Thoracic aorta (tissue), 2 donors: Measurements from ENCODE around the gene TCF3. TPM values are rescaled to one million over a fixed set of nuclear protein-coding genes. Genes with fewer than 3 reads are reported as not detected.

ENCODE experiments used
- ATAC-seq: fragments of 150-250 bp; one replicate; pipeline ENCODE4 v1.8.0; 2017; ENCODE audit warnings: low read depth; ENCODE audit not compliant: insufficient number of reproducible peaks, low FRiP score
- DNase-seq: peaks from one replicate; pipeline ENCODE4 v3.0.0-alpha.2; 2020; ENCODE audit warnings: low spot score
- H3K27ac ChIP-seq, 2 donors: fragments of 200-600 bp; sonication (generic); 1 replicate in 1 of 2; 2 replicates in 1 of 2; pipeline ENCODE4 v1.5.1; 2016; ENCODE audit warnings: mild to moderate bottlenecking in 2 of 2, moderate library complexity in 2 of 2
- H3K27me3 ChIP-seq: fragments of 200-600 bp; sonication (generic); replicated peaks from 2 replicates; pipeline ENCODE4 v1.6.0; 2016; ENCODE audit warnings: mild to moderate bottlenecking; ENCODE audit not compliant: insufficient read depth
- H3K36me3 ChIP-seq: fragments of 200-600 bp; sonication (generic); one replicate; pipeline ENCODE4 v1.5.1; 2016
- H3K4me1 ChIP-seq, 2 donors: fragments of 200-600 bp; sonication (generic); 1 replicate in 1 of 2; 2 replicates in 1 of 2; pipeline versions ENCODE4 v1.5.1 to v1.6.0; 2016; ENCODE audit warnings: low read depth in 2 of 2, mild to moderate bottlenecking in 1 of 2; ENCODE audit not compliant: control insufficient read depth in 1 of 2
- H3K4me3 ChIP-seq: fragments of 200-600 bp; sonication (generic); 2 replicates; pipeline ENCODE4 v1.5.1; 2016; ENCODE audit warnings: mild to moderate bottlenecking
- H3K9me3 ChIP-seq: fragments of 200-600 bp; sonication (generic); 2 replicates; pipeline ENCODE4 v1.5.1; 2016
- CTCF ChIP-seq: fragments of 200-600 bp; sonication (generic); IDR thresholded peaks from one replicate; pipeline ENCODE4 v1.5.1; 2019; ENCODE audit warnings: antibody characterized with exemption
- total RNA-seq, 2 donors: library from RNA; depleted of rRNA; stranded (reverse); fragments of >200 nt; gene quantifications; one replicate each; pipeline versions ENCODE4 v1.1.0 to v1.2.3, GENCODE V29; 2016

TCF3 gene
- total RNA-seq, 2 donors from 2014 or later: 46.0 to 52.5 TPM

GRCh38 chr19:1575323-1576241 lies 76.8 kb downstream of the TCF3 start:
- no peak for TF ChIP-seq CTCF
- DNase-seq (no peak), ATAC-seq (no peak)

GRCh38 chr19:1574354-1575136 lies 77.9 kb downstream of the TCF3 start:
- TF ChIP-seq CTCF: no peak
- no peaks in the 10 kb centered on the region for H3K9me3 ChIP-seq
- H3K4me3 ChIP-seq: no peak overlapping the region
- H3K27ac ChIP-seq: no peak overlapping the region
- no peaks in the 10 kb centered on the region for H3K27me3 ChIP-seq
- no peaks in the 10 kb centered on the region for H3K4me1 ChIP-seq
- ATAC-seq (no peak), DNase-seq (no peak)
- H3K36me3 ChIP-seq: peaks cover 16% of the 10 kb centered on the region

More at GRCh38 chr19:1575323-1576241, 76.8 kb downstream of the TCF3 start:
- Histone ChIP-seq H3K27me3 (no peaks in the 10 kb centered on the region), H3K9me3 (no peaks in the 10 kb centered on the region), H3K27ac (no peak overlapping the region), H3K4me3 (no peak overlapping the region), H3K36me3 (peaks cover 27% of the 10 kb centered on the region), H3K4me1 (no peaks in the 10 kb centered on the region)

GRCh38 chr19:1572795-1573194 lies 79.6 kb downstream of the TCF3 start:
- Histone ChIP-seq H3K36me3 (peaks cover 7% of the 10 kb centered on the region), H3K27ac (no peak overlapping the region), H3K4me1 (peaks cover 3 to 5% of the 10 kb centered on the region in 2 donors), H3K4me3 (no peak overlapping the region), H3K9me3 (no peaks in the 10 kb centered on the region), H3K27me3 (no peaks in the 10 kb centered on the region)
- TF ChIP-seq CTCF: no peak
- DNase-seq (no peak), ATAC-seq (no peak)

- no peak for DNase-seq
- ATAC-seq: no peak
- Histone ChIP-seq H3K27ac (no peak overlapping the region), H3K27me3 (no peaks in the 10 kb centered on the region), H3K36me3 (no peaks in the 10 kb centered on the region), H3K4me1 (peaks cover 3 to 8% of the 10 kb centered on the region in 2 donors), H3K4me3 (no peak overlapping the region), H3K9me3 (no peaks in the 10 kb centered on the region)
- no peak for TF ChIP-seq CTCF
Measured at GRCh38 chr19:1571358-1571757, 81.1 kb downstream of the TCF3 start.

GRCh38 chr19:1570836-1571235 lies 81.6 kb downstream of the TCF3 start:
- DNase-seq (no peak), ATAC-seq (no peak)
- no peak for TF ChIP-seq CTCF

More at GRCh38 chr19:1570836-1571235, 81.6 kb downstream of the TCF3 start:
- Histone ChIP-seq H3K4me3 (no peak overlapping the region), H3K27me3 (no peaks in the 10 kb centered on the region), H3K27ac (no peak overlapping the region), H3K36me3 (no peaks in the 10 kb centered on the region), H3K9me3 (no peaks in the 10 kb centered on the region), H3K4me1 (peaks cover 3 to 13% of the 10 kb centered on the region in 2 donors)
